K562 (cell line): ENCODE data around the gene C22orf39. TPM values are rescaled to one million over a fixed set of nuclear protein-coding genes. Genes with fewer than 3 reads are reported as not detected.

Experiments used
- ATAC-seq: fragments of 200-7000 bp; cut with Tn5 transposase; 3 replicates; pipeline ENCODE4 v1.9.1; 2020; ENCODE audit warnings: moderate library complexity
- BruUV-seq: library from RNA; stranded (reverse); fragments of 400-500 nt; replicated peaks from 2 replicates; lab custom pipeline; 2021; lab: Mats Ljungman, UMichigan
- CTCF ChIA-PET: fragments of 300-600 bp; formaldehyde crosslinking; extraction: SDS; loops from one replicate; lab custom pipeline; 2021; ENCODE audit warnings: low intra/inter-chr PET ratio; lab: Yijun Ruan, JAX
- POLR2A ChIA-PET: fragments of 300-600, 350-650 bp; sonication (Branson Sonifier 250); formaldehyde crosslinking; extraction: SDS; loops from one replicate; lab custom pipeline; 2021; ENCODE audit warnings: antibody characterized with exemption, inconsistent platforms; lab: Yijun Ruan, JAX
- DNase-seq, 4 experiments: peaks; one replicate each; pipeline versions ENCODE4 v3.0.0 to v3.0.0-alpha.2; 2011 to 2018; ENCODE audit warnings: low spot score in 3 of 4, mixed read lengths in 3 of 4; ENCODE audit errors: extremely low read depth in 1 of 4
- FAIRE-seq: peaks from 2 replicates; lab custom pipeline; 2011; peaks lifted over from hg19 to GRCh38; lab: Jason Lieb, UNC
- H2AFZ ChIP-seq: 2 replicates; pipeline ENCODE4 v1.6.0; 2011; ENCODE audit warnings: low read depth, low read length, control low read depth, inconsistent platforms
- H3K27ac ChIP-seq: fragments of 200-600 bp; 3 replicates; pipeline ENCODE4 v1.8.0; 2011; ENCODE audit warnings: low read depth, mild to moderate bottlenecking, control low read depth, inconsistent platforms, low read length, moderate library complexity, mixed read lengths; ENCODE audit errors: extremely low read depth
- H3K27me3 ChIP-seq, 2 experiments: fragments of 300-600 bp in 1 of 2; 2 replicates in 1 of 2; 3 replicates in 1 of 2; pipeline versions ENCODE4 v1.6.0 to v1.8.0; 2011; ENCODE audit warnings: inconsistent platforms in 2 of 2, low read length in 2 of 2, mild to moderate bottlenecking in 1 of 2, mixed read lengths in 1 of 2, moderate library complexity in 1 of 2; ENCODE audit not compliant: control insufficient read depth in 2 of 2, insufficient read depth in 2 of 2
- H3K36me3 ChIP-seq: fragments of 300-600 bp; 3 replicates; pipeline ENCODE4 v1.8.0; 2011; ENCODE audit warnings: mild to moderate bottlenecking, low read length, inconsistent platforms; ENCODE audit not compliant: control insufficient read depth, insufficient read depth
- H3K4me1 ChIP-seq, 2 experiments: fragments of 200-600 bp in 1 of 2; replicated peaks in 1 of 2; 2 replicates in 1 of 2; 3 replicates in 1 of 2; pipeline versions ENCODE4 v1.5.1 to v1.8.0; 2011; ENCODE audit warnings: inconsistent platforms in 2 of 2, low read length in 2 of 2, mild to moderate bottlenecking in 1 of 2, mixed read lengths in 1 of 2, moderate library complexity in 1 of 2; ENCODE audit not compliant: control insufficient read depth in 2 of 2, insufficient read depth in 2 of 2
- H3K4me2 ChIP-seq: 2 replicates; pipeline ENCODE4 v1.6.1; 2011; ENCODE audit warnings: low read length, control low read depth, inconsistent platforms, mixed read lengths; ENCODE audit not compliant: insufficient read depth
- H3K4me3 ChIP-seq: fragments of 200-600 bp; sonication (generic), shearing (Covaris generic); 2 replicates; pipeline ENCODE4 v1.5.1; 2016; ENCODE audit warnings: control low read depth, inconsistent platforms
- H3K79me2 ChIP-seq: fragments of 200-600 bp; 3 replicates; pipeline ENCODE4 v1.8.0; 2011; ENCODE audit warnings: low read length, inconsistent platforms; ENCODE audit not compliant: control insufficient read depth, insufficient read depth
- H3K9ac ChIP-seq, 2 experiments: 2 replicates each; pipeline versions ENCODE4 v1.6.0 to v1.6.1; 2011; ENCODE audit warnings: low read depth in 2 of 2, low read length in 2 of 2, control low read depth in 1 of 2, inconsistent platforms in 1 of 2, mild to moderate bottlenecking in 1 of 2, mixed read lengths in 1 of 2; ENCODE audit not compliant: insufficient read depth in 1 of 2
- H3K9me1 ChIP-seq: one replicate; pipeline ENCODE4 v1.6.0; 2011; ENCODE audit warnings: inconsistent platforms, mild to moderate bottlenecking, low read length, moderate library complexity; ENCODE audit not compliant: control insufficient read depth, insufficient read depth
- H3K9me3 ChIP-seq: replicated peaks from 2 replicates; pipeline ENCODE4 v1.5.1; 2011; ENCODE audit warnings: low read depth, low read length, inconsistent platforms; ENCODE audit not compliant: control insufficient read depth, insufficient read depth
- H4K20me1 ChIP-seq: replicated peaks from 2 replicates; pipeline ENCODE4 v1.6.1; 2011; ENCODE audit warnings: low read length, inconsistent platforms, mixed read lengths; ENCODE audit not compliant: control insufficient read depth, insufficient read depth
- GABPA ChIP-seq: fragments of 200-800 bp; sonication (Bioruptor generic); conservative IDR thresholded peaks from 2 replicates; pipeline ENCODE4 v1.6.1; 2016; ENCODE audit warnings: low read depth, missing genetic modification characterization, missing compliant biosample characterization
- PCBP1 ChIP-seq: fragments of 200-400 bp; formaldehyde crosslinking; IDR thresholded peaks from 2 replicates; pipeline ENCODE4 v1.6.1; 2018; ENCODE audit warnings: mild to moderate bottlenecking, low read depth, low read length; ENCODE audit not compliant: poor library complexity, severe bottlenecking
- ZC3H8 ChIP-seq: fragments of 450-650 bp; IDR thresholded peaks from 2 replicates; pipeline ENCODE4 v1.6.1; 2017
- WGBS: fragments of 100-300 bp; shearing (Covaris generic); methylation state at CpG from one replicate; pipeline ENCODE4 v1.1.6; 2016; ENCODE audit warnings: low coverage, mixed read lengths; ENCODE audit not compliant: insufficient coverage; ENCODE audit errors: missing lambda C conversion rate; 5-methylcytosine and 5-hydroxymethylcytosine counted together
- in situ Hi-C: fragments of 300-500 bp; cut with MboI; formaldehyde crosslinking; loops from 4 replicates; pipeline ENCODE4 v1.15.0; 2018; ENCODE audit warnings: inconsistent platforms, mixed read lengths
- intact Hi-C: fragments of 100-400 bp; cut with micrococcal nuclease; formaldehyde crosslinking; loops from 2 replicates; pipeline ENCODE4 v1.14.2; 2022
- polyA plus RNA-seq, 8 experiments: library from polyadenylated mRNA; depleted of rRNA in 4 of 8; stranded (reverse) in 5 of 8; unstranded in 3 of 8; fragments of >200 nt; fragmentation: Nextera tagmentation in 2 of 8; fragmentation: Illumina TruSeq in 1 of 8; extraction: Ambion mirVana in 2 of 8; extraction: Trizol in 1 of 8; gene quantifications; 2 replicates each; pipeline versions ENCODE4 v1.2.1 to v1.2.3, GENCODE V29; 2011 to 2014; ENCODE audit warnings: inconsistent platforms in 1 of 8, missing spikeins in 1 of 8
- total RNA-seq, 7 experiments: library from RNA; depleted of rRNA in 6 of 7; stranded (reverse); fragments of >200 nt in 6 of 7; fragmentation: Illumina TruSeq in 2 of 7; extraction: Trizol in 2 of 7; gene quantifications; 2 replicates each; pipeline versions ENCODE4 v1.2.1 to v1.2.3, GENCODE V29; 2011 to 2021; ENCODE audit warnings: low replicate concordance in 1 of 7
- TF ChIP-seq, protein P1 (sequence below): fragments of 250-450 bp; sonication (Bioruptor Pico); IDR thresholded peaks from 2 replicates; pipeline ENCODE4 v1.4.0; 2020

C22orf39 gene
- total and polyA plus RNA-seq, 9 of the 15 experiments (the other 6 are each of a cell fraction or from before 2014, with no cell fraction given) = 20.4 to 139 (median 66.8) TPM

DNA sequence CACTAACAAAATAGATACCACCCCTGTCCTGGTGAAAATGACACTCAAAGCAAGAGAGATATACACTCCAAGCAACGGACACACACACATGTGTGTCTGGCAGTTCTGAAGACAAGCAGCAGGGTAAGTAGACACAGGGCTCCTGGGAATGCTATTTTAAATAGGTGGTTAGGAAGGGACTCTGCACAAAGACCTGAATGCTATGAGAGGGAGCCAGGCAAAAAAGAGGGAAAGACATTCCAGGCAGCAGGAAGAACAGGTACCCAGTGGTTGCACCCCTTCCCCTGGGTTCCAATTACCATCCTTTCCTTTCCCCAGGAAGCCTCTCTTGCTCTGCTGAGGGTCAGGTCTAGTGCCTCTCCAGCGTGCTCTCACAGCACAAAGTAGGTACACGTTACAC, 28.5 kb upstream of the C22orf39 start:
- no peak for ATAC-seq
- WGBS = 69% methylated on average over 3 of the region's 3 CpGs
- ChIA-PET CTCF (no interaction called here), POLR2A (interaction anchor here (0.6 to 5.4 kb wide), 4 partner anchors 12 to 144 kb away, joined by 3 to 148 read pairs (median 4); no protein-coding TSS in a partner anchor)
- no peak overlapping the region for H3K4me3 ChIP-seq
- BruUV-seq = no TSS peak
- FAIRE-seq = no peak
- H3K27ac ChIP-seq = no peak overlapping the region
- intact Hi-C loops = loop anchor here (5.0 kb wide), 4 partner anchors 79 to 354 kb away; partner anchors contain the start of gene DGCR2
- peaks cover 80% of the 10 kb centered on the region for H3K79me2 ChIP-seq
- H3K9me1 ChIP-seq = no peaks in the 10 kb centered on the region
- no peak for DNase-seq
- no peak overlapping the region for H2AFZ ChIP-seq
- H3K9ac ChIP-seq = peak overlapping the region in 1 of 2 experiments; percentile 15; a peak in 1 of 4 replicates
- H3K36me3 ChIP-seq = peaks cover 66% of the 10 kb centered on the region
- no peaks in the 10 kb centered on the region for H3K9me3 ChIP-seq
- in situ Hi-C loops = no loop called here
- H4K20me1 ChIP-seq = peaks cover 51% of the 10 kb centered on the region
- no peaks in the 10 kb centered on the region for H3K27me3 ChIP-seq
- H3K4me1 ChIP-seq = peaks cover 7 to 15% of the 10 kb centered on the region in 2 experiments
- no peak overlapping the region for H3K4me2 ChIP-seq
- TF ChIP-seq PCBP1 (no peak), ZC3H8 (no peak), GABPA (tag) (no peak)
- TF ChIP-seq, protein P1, sequence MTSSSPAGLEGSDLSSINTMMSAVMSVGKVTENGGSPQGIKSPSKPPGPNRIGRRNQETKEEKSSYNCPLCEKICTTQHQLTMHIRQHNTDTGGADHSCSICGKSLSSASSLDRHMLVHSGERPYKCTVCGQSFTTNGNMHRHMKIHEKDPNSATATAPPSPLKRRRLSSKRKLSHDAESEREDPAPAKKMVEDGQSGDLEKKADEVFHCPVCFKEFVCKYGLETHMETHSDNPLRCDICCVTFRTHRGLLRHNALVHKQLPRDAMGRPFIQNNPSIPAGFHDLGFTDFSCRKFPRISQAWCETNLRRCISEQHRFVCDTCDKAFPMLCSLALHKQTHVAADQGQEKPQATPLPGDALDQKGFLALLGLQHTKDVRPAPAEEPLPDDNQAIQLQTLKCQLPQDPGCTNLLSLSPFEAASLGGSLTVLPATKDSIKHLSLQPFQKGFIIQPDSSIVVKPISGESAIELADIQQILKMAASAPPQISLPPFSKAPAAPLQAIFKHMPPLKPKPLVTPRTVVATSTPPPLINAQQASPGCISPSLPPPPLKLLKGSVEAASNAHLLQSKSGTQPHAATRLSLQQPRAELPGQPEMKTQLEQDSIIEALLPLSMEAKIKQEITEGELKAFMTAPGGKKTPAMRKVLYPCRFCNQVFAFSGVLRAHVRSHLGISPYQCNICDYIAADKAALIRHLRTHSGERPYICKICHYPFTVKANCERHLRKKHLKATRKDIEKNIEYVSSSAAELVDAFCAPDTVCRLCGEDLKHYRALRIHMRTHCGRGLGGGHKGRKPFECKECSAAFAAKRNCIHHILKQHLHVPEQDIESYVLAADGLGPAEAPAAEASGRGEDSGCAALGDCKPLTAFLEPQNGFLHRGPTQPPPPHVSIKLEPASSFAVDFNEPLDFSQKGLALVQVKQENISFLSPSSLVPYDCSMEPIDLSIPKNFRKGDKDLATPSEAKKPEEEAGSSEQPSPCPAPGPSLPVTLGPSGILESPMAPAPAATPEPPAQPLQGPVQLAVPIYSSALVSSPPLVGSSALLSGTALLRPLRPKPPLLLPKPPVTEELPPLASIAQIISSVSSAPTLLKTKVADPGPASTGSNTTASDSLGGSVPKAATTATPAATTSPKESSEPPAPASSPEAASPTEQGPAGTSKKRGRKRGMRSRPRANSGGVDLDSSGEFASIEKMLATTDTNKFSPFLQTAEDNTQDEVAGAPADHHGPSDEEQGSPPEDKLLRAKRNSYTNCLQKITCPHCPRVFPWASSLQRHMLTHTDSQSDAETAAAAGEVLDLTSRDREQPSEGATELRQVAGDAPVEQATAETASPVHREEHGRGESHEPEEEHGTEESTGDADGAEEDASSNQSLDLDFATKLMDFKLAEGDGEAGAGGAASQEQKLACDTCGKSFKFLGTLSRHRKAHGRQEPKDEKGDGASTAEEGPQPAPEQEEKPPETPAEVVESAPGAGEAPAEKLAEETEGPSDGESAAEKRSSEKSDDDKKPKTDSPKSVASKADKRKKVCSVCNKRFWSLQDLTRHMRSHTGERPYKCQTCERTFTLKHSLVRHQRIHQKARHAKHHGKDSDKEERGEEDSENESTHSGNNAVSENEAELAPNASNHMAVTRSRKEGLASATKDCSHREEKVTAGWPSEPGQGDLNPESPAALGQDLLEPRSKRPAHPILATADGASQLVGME (CRISPR knock-in tag) = 0 out of 2 replicates have a peak, but pooled peaks have one; percentile 33
